Natural killer cell treated with Interleukin-12 subunit alpha and Interleukin-12 subunit beta and Interleukin-15 and Interleukin-18, amount 100 ng/mL, for 72 hours (primary cell): ENCODE data around the gene KDM1B. TPM values are rescaled to one million over a fixed set of nuclear protein-coding genes. Genes with fewer than 3 reads are reported as not detected.
"Not testable (repeated sequence)": the region's sequence is repeated elsewhere in the genome, so short reads cannot be mapped to it uniquely, and the experiment has no call there.

Source experiments
- ATAC-seq, 2 donors: fragments of 150-1000 bp; cut with Tn5 transposase in 1 of 2; sonication (Bioruptor Pico), chemical (Tn5 transposase) in 1 of 2; 2 replicates each; pipeline ENCODE4 v1.10.0; 2021
- DNase-seq: peaks from one replicate; pipeline ENCODE4 v3.0.0; 2022; ENCODE audit warnings: low spot score
- H3K27ac Mint-ChIP-seq, 2 donors: 1 replicate in 1 of 2; 2 replicates in 1 of 2; pipeline ENCODE4 v1.8.0; 2022; ENCODE audit warnings: mixed read lengths in 2 of 2, mild to moderate bottlenecking in 1 of 2, moderate library complexity in 1 of 2
- H3K27me3 Mint-ChIP-seq, 2 donors: 1 replicate in 1 of 2; 2 replicates in 1 of 2; pipeline ENCODE4 v1.8.0; 2022; ENCODE audit warnings: mixed read lengths in 2 of 2
- H3K36me3 Mint-ChIP-seq: one replicate; pipeline ENCODE4 v1.8.0; 2022; ENCODE audit warnings: mixed read lengths
- H3K4me1 Mint-ChIP-seq, 2 donors: 1 replicate in 1 of 2; 2 replicates in 1 of 2; pipeline ENCODE4 v1.8.0; 2022; ENCODE audit warnings: low read depth in 2 of 2, mixed read lengths in 2 of 2, mild to moderate bottlenecking in 1 of 2
- H3K4me3 Mint-ChIP-seq: one replicate; pipeline ENCODE4 v1.8.0; 2022; ENCODE audit warnings: mixed read lengths
- H3K9me3 Mint-ChIP-seq: 2 replicates; pipeline ENCODE4 v1.8.0; 2022; ENCODE audit warnings: mixed read lengths
- total RNA-seq, 2 donors: library from RNA; stranded (reverse); gene quantifications; one replicate each; pipeline ENCODE4 v1.2.3, GENCODE V29; 2022

The KDM1B gene
- total RNA-seq, 2 donors from 2014 or later, result 8.1 to 10.6 TPM

GRCh38 chr6:18161431-18161830 lies 6.2 kb downstream of the KDM1B start:
- Mint-ChIP-seq H3K4me3 (no peak overlapping the region), H3K9me3 (no peaks in the 10 kb centered on the region), H3K36me3 (peaks cover 11% of the 10 kb centered on the region), H3K4me1 (peaks cover under 1% of the 10 kb centered on the region in 2 donors), H3K27me3 (no peaks in the 10 kb centered on the region), H3K27ac (peak overlapping the region in 1 of 2 donors; percentile 27)
- no peak for DNase-seq
- ATAC-seq, result no peak

DNA sequence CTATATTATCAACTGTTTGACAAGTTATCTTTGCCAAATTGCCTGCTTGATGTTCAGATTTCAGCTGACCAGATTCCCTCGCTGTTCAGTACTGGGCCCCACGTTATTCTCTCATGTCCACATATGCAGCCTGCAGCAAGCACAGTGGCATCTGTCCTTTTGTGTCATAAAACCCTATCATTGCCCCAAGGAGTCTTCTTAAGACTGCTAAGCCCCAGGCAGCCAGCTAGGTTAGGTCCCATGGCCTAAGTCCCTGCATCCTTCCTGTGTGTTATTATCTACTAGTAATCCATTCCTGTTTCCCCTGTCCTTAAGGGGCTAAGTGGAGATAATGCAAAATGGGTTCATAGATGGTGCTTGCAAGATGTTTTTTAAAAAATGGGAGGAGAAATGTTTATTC lies 7.2 kb downstream of the KDM1B start:
- H3K27ac Mint-ChIP-seq, result no peak overlapping the region
- H3K4me1 Mint-ChIP-seq, result no peaks in the 10 kb centered on the region
- no peaks in the 10 kb centered on the region for H3K9me3 Mint-ChIP-seq

GRCh38 chr6:18165751-18166150 lies 10.5 kb downstream of the KDM1B start:
- H3K36me3 Mint-ChIP-seq, result peaks cover 21% of the 10 kb centered on the region
- H3K27me3 Mint-ChIP-seq, result no peaks in the 10 kb centered on the region
- ATAC-seq (no peak), DNase-seq (no peak)
- no peaks in the 10 kb centered on the region for H3K9me3 Mint-ChIP-seq
- H3K27ac Mint-ChIP-seq, result no peak overlapping the region
- no peak overlapping the region for H3K4me3 Mint-ChIP-seq
- H3K4me1 Mint-ChIP-seq, result no peaks in the 10 kb centered on the region

More for the DNA sequence above, 7.2 kb downstream of the KDM1B start:
- Mint-ChIP-seq H3K36me3 (peaks cover 11% of the 10 kb centered on the region), H3K4me3 (no peak overlapping the region), H3K27me3 (no peaks in the 10 kb centered on the region)
- DNase-seq (no peak), ATAC-seq (no peak)

DNA sequence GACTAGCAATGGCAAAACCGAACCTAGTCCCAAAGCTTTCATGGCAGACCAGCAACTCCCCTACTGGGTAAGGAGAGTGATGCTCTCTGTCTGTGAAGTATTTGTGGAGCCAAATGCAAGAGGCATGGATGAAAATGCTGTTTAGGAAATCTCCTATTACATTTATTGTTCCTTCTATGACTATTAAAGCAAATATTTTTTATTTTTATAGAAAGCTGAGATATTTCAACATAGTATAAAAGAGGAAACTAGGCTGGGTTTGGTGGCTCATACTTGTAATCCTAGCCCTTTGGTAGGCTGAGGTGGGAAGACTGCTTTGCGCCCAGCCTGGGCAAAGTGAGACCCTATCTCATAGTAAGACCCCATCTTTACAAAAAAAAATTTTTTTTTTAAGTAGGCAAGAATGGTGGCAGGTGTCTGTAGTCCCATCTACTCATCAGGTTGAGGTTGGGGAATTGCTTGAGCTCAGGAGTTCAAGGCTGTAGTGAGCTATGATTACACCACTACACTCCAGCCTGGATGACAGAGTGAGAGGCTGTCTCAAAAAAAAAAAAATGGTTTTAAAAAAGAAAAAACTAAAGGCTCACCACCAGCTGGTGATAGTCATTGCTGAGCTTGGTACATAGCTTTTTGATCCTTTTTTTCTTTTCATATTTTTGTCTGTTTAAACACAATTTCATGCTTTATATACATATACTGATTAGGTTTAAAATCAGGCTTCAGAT lies 11.3 kb downstream of the KDM1B start:
- H3K27ac Mint-ChIP-seq, result no peak overlapping the region
- no peak for DNase-seq
- no peaks in the 10 kb centered on the region for H3K9me3 Mint-ChIP-seq
- peaks cover 19% of the 10 kb centered on the region for H3K36me3 Mint-ChIP-seq
- no peak for ATAC-seq
- no peaks in the 10 kb centered on the region for H3K4me1 Mint-ChIP-seq
- H3K4me3 Mint-ChIP-seq, result no peak overlapping the region
- H3K27me3 Mint-ChIP-seq, result no peaks in the 10 kb centered on the region

- H3K36me3 Mint-ChIP-seq, result peaks cover 16% of the 10 kb centered on the region
- no peaks in the 10 kb centered on the region for H3K4me1 Mint-ChIP-seq
- ATAC-seq, result no peak
- DNase-seq, result no peak
- no peaks in the 10 kb centered on the region for H3K9me3 Mint-ChIP-seq
- no peak overlapping the region for H3K4me3 Mint-ChIP-seq
- no peak overlapping the region for H3K27ac Mint-ChIP-seq
- H3K27me3 Mint-ChIP-seq, result no peaks in the 10 kb centered on the region
Measured at GRCh38 chr6:18168264-18168663, 13.0 kb downstream of the KDM1B start.

DNA sequence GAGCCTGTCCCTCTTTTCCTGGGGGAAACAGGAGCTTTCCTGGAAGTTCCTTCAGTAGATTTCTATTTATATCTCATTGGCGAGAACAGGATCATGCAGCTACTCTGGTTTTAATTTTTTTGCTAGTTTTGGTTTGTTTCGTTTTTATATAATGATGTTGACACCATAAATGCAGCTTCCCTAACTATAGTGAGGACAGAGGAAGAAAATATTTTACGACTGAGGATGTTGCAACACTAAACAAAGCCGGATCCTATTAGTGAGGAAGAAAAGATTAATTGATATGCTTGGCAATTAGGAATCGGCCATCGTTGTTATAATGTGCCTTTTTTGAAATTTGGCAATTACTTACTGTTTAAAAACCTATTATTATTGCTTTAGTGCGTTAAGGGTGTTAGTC lies 16.6 kb downstream of the KDM1B start:
- Mint-ChIP-seq H3K36me3 (peaks cover 32% of the 10 kb centered on the region), H3K27ac (no peak overlapping the region), H3K27me3 (no peaks in the 10 kb centered on the region), H3K4me1 (no peaks in the 10 kb centered on the region), H3K4me3 (no peak overlapping the region), H3K9me3 (no peaks in the 10 kb centered on the region)
- ATAC-seq (no peak), DNase-seq (no peak)

DNA sequence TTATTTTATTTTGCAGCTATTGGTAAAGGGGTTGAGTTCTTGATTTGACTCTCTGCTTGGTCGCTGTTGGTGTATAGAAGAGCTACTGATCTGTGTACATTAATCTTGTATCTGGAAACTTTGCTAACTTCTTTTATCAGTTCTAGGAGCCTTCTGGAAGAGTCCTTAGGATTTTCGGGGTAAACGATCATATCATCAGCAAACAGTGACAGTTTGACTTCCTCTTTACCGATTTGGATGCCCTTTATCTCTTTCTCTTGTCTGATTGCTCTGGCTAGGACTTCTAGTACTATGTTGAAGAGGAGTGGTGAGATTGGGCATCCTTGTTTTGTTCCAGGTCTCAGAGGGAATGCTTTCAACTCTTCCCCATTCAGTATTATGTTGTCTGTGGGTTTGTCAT lies 21.0 kb downstream of the KDM1B start:
- H3K9me3 Mint-ChIP-seq, ATAC-seq, H3K27me3 Mint-ChIP-seq, DNase-seq, H3K27ac Mint-ChIP-seq, H3K4me1 Mint-ChIP-seq, H3K4me3 Mint-ChIP-seq: not testable (repeated sequence)
- peaks cover 22% of the 10 kb centered on the region for H3K36me3 Mint-ChIP-seq

GRCh38 chr6:18177286-18177965 lies 22.2 kb downstream of the KDM1B start:
- H3K9me3 Mint-ChIP-seq, result no peaks in the 10 kb centered on the region
- no peaks in the 10 kb centered on the region for H3K27me3 Mint-ChIP-seq
- H3K36me3 Mint-ChIP-seq, result peaks cover 16% of the 10 kb centered on the region
- H3K4me3 Mint-ChIP-seq, result no peak overlapping the region
- DNase-seq (no peak), ATAC-seq (no peak)
- H3K27ac Mint-ChIP-seq, result no peak overlapping the region
- H3K4me1 Mint-ChIP-seq, result peaks cover 0 to 3% of the 10 kb centered on the region in 2 donors

GRCh38 chr6:18178960-18179615 lies 23.9 kb downstream of the KDM1B start:
- Mint-ChIP-seq H3K4me1 (peaks cover 0 to 3% of the 10 kb centered on the region in 2 donors), H3K27ac (no peak overlapping the region), H3K27me3 (no peaks in the 10 kb centered on the region), H3K4me3 (no peak overlapping the region), H3K36me3 (peaks cover 16% of the 10 kb centered on the region), H3K9me3 (no peaks in the 10 kb centered on the region)
- no peak for ATAC-seq
- DNase-seq, result no peak

DNA sequence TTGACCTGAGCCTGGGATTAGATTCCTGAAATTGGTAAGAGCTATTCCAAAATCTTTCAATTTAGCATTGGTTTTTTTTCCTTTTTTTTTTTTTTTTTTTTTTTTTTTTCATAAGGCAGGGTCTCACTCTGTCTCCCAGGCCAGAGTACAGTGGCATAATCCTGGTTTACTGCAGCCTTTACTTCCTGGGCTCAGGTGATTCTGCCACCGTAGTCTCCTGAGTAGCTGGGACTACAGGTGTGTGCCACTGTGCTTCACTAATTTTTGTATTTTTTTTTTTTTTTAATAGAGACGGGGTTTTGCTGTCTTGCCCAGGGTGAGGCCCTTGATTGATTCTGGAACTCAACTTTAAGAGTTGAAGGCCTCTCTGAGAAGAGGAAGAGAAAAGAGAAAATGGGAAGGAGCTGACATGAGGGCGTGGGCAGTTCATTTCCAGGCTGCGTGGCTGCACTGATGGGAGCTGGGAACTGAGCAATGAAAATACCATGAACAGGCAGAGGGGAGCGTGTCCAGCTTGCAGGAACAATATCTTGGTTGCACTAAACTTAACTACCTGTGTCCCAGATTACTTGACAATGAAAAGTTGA lies 24.6 kb downstream of the KDM1B start:
- peaks cover 12% of the 10 kb centered on the region for H3K36me3 Mint-ChIP-seq

GRCh38 chr6:18182568-18182967 lies 27.3 kb downstream of the KDM1B start:
- Mint-ChIP-seq H3K4me1 (peaks cover 0 to 3% of the 10 kb centered on the region in 2 donors), H3K27ac (no peak overlapping the region), H3K27me3 (no peaks in the 10 kb centered on the region), H3K36me3 (no peaks in the 10 kb centered on the region), H3K4me3 (no peak overlapping the region), H3K9me3 (no peaks in the 10 kb centered on the region)
- ATAC-seq, result no peak
- DNase-seq, result no peak

More for the DNA sequence above, 24.6 kb downstream of the KDM1B start:
- DNase-seq (no peak), ATAC-seq (no peak)
- Mint-ChIP-seq H3K4me1 (peaks cover 0 to 3% of the 10 kb centered on the region in 2 donors), H3K4me3 (no peak overlapping the region), H3K27me3 (no peaks in the 10 kb centered on the region), H3K9me3 (no peaks in the 10 kb centered on the region), H3K27ac (no peak overlapping the region)

DNA sequence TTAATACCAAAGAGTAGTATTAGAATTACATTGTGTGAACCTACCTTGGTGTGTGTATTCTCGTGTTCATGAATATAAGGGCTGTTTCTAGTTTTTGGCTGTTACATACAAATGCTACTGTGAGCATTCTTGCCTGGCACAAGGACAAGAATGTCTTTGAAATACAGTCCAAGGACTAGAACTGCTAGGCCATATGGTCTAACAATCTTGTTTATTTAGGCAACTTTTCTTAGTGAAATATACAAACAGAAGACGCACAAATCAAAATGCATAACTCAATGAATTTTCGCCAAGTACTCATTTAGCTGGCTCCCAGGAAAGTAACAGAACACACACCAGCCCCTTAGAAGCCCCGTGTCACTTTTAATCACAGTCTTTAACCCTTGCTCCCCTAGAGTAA lies 28.5 kb downstream of the KDM1B start:
- Mint-ChIP-seq H3K4me1 (peaks cover 0 to 1% of the 10 kb centered on the region in 2 donors), H3K27ac (peak overlapping the region in 1 of 2 donors; percentile 14), H3K36me3 (no peaks in the 10 kb centered on the region), H3K9me3 (no peaks in the 10 kb centered on the region), H3K27me3 (no peaks in the 10 kb centered on the region), H3K4me3 (no peak overlapping the region)
- no peak for DNase-seq
- ATAC-seq, result no peak

DNA sequence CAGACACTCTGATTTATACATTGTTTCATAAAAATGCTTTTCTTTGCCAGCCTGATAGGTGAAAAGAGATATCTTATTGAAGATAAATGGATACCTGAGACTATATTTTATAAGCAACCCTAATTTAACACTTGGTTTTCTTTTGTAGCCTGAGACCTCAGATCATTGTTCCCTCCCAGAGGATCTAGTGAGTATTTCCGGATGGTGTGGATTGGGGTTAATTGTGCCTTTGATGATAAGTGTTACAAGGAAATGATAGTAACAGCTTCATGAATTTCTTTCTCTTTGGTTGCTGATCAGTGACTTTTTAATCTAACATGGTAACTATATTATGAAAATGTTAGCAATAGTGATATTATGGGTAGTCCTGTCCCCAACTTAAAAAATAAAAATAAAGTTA lies 30.4 kb downstream of the KDM1B start:
- Mint-ChIP-seq H3K4me3 (no peak overlapping the region), H3K27ac (no peak overlapping the region), H3K36me3 (no peaks in the 10 kb centered on the region), H3K4me1 (no peaks in the 10 kb centered on the region), H3K27me3 (no peaks in the 10 kb centered on the region), H3K9me3 (no peaks in the 10 kb centered on the region)
- ATAC-seq (no peak), DNase-seq (no peak)

GRCh38 chr6:18186033-18186432 lies 30.8 kb downstream of the KDM1B start:
- no peak for ATAC-seq
- H3K36me3 Mint-ChIP-seq, result no peaks in the 10 kb centered on the region
- H3K27ac Mint-ChIP-seq, result no peak overlapping the region

More at GRCh38 chr6:18186033-18186432, 30.8 kb downstream of the KDM1B start:
- H3K4me3 Mint-ChIP-seq, result no peak overlapping the region
- no peaks in the 10 kb centered on the region for H3K27me3 Mint-ChIP-seq
- no peak for DNase-seq
- H3K4me1 Mint-ChIP-seq, result no peaks in the 10 kb centered on the region
- no peaks in the 10 kb centered on the region for H3K9me3 Mint-ChIP-seq
